Prostate gland (tissue), 2 donors: ENCODE results near the gene MYO1B. TPM values are rescaled to one million over a fixed set of nuclear protein-coding genes. Genes with fewer than 3 reads are reported as not detected.

Experiments used
- DNase-seq: peaks from one replicate; pipeline ENCODE4 v3.0.0-alpha.2; 2019; ENCODE audit warnings: low spot score
- H3K27ac ChIP-seq, 2 donors: fragments of 200-600 bp; sonication (generic); 2 replicates each; pipeline ENCODE4 v1.5.1; 2017 to 2019
- H3K27me3 ChIP-seq: fragments of 200-600 bp; sonication (generic); replicated peaks from 2 replicates; pipeline ENCODE4 v1.5.1; 2019; ENCODE audit not compliant: insufficient read depth
- H3K36me3 ChIP-seq, 2 donors: fragments of 200-600 bp; sonication (generic); 1 replicate in 1 of 2; 2 replicates in 1 of 2; pipeline versions ENCODE4 v1.5.1 to v1.8.1; 2017 to 2019
- H3K4me1 ChIP-seq: fragments of 200-600 bp; sonication (generic); replicated peaks from 2 replicates; pipeline ENCODE4 v1.5.1; 2019
- H3K4me3 ChIP-seq, 2 donors: fragments of 200-600 bp; sonication (generic); 2 replicates each; pipeline ENCODE4 v1.5.1; 2017 to 2019
- H3K9me3 ChIP-seq: fragments of 200-600 bp; sonication (generic); 2 replicates; pipeline ENCODE4 v1.5.1; 2017
- POLR2A ChIP-seq: fragments of 450-650 bp; IDR thresholded peaks from one replicate; pipeline ENCODE4 v1.6.1; 2016; ENCODE audit warnings: antibody characterized with exemption, mild to moderate bottlenecking
- POLR2AphosphoS5 ChIP-seq: sonication (generic); formaldehyde crosslinking; IDR thresholded peaks from one replicate; pipeline ENCODE4 v1.6.1; 2017; ENCODE audit warnings: antibody characterized with exemption
- WGBS: methylation state at CpG from one replicate; pipeline ENCODE4 v1.1.5; 2018; 5-methylcytosine and 5-hydroxymethylcytosine counted together
- intact Hi-C: fragments of 100-400 bp; cut with DNase I; formaldehyde crosslinking; loops from one replicate; pipeline ENCODE4 v1.14.2; 2022
- total RNA-seq, 2 donors: library from RNA; depleted of rRNA; stranded (reverse); fragments of >200 nt; gene quantifications; one replicate each; pipeline ENCODE4 v1.1.0, GENCODE V29; 2016
- TF ChIP-seq, protein P1 (sequence below), 4 experiments: fragments of 200-600 bp in 2 of 4; fragments of 450-650 bp in 2 of 4; sonication (generic) in 2 of 4; IDR thresholded peaks; 1 replicate in 3 of 4; 2 replicates in 1 of 4; pipeline ENCODE4 v1.5.1; 2016 to 2019; ENCODE audit warnings: antibody characterized with exemption in 4 of 4, mild to moderate bottlenecking in 2 of 4, moderate library complexity in 2 of 4

MYO1B gene
- total RNA-seq, 2 donors from 2014 or later: 22.4 to 38.3 TPM

DNA sequence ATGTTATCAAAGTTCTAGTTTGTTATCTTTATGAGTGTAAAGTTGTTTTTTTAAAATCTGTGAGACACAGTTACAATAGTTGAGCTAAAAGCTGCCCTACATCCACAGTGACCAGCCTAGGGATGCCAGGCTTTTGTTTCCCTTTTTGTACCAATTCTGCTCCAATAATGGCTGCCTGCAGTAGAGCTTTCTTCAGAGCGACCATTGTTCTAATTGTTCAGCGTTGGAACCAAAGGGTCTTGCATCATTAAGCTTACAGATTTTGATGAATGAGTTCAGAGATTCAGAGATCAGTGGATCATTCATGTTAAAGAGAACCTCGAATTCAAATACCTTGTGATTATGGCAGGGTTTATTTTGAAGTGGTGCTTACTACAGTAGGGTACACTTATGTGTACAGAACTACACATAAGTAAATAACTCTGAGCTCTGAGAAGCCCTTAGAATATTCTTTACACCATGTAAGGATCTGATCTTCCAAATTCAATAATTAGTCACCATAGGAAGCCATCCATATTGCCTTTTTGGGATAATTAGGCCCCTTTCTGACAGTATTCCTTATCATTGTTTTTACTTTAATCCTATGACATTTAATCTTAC is 157.9 kb downstream of the MYO1B start:
- 82% methylated on average over 3 of the region's 3 CpGs for WGBS

DNA sequence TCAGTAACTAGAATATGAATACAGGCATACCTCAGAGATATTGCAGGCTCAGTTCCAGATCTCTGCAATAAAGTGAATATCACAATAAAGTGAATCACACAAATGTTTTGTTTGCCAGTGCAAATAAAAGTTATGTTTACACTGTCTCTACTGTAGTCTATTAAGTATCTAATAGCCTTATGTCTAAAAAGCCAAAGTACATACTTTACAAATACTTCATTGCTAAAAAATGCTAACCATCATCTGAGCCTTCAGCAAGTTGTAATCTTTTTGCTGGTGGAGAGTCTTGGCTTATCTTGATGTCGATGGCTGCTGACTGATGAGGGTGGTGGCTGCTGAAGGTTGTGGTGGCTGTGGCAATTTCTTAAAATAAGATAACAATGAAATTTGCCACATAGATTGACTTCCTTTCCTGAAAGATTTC is 159.4 kb downstream of the MYO1B start:
- intact Hi-C loops: no loop called here
- Histone ChIP-seq H3K27me3 (no peaks in the 10 kb centered on the region), H3K4me1 (no peaks in the 10 kb centered on the region), H3K9me3 (no peaks in the 10 kb centered on the region), H3K27ac (no peak overlapping the region), H3K4me3 (no peak overlapping the region), H3K36me3 (no peaks in the 10 kb centered on the region)
- 5% methylated on average over 1 of the region's 1 CpG for WGBS
- no peak for DNase-seq
- peak; percentile 20 for TF ChIP-seq POLR2AphosphoS5
- TF ChIP-seq, protein P1, sequence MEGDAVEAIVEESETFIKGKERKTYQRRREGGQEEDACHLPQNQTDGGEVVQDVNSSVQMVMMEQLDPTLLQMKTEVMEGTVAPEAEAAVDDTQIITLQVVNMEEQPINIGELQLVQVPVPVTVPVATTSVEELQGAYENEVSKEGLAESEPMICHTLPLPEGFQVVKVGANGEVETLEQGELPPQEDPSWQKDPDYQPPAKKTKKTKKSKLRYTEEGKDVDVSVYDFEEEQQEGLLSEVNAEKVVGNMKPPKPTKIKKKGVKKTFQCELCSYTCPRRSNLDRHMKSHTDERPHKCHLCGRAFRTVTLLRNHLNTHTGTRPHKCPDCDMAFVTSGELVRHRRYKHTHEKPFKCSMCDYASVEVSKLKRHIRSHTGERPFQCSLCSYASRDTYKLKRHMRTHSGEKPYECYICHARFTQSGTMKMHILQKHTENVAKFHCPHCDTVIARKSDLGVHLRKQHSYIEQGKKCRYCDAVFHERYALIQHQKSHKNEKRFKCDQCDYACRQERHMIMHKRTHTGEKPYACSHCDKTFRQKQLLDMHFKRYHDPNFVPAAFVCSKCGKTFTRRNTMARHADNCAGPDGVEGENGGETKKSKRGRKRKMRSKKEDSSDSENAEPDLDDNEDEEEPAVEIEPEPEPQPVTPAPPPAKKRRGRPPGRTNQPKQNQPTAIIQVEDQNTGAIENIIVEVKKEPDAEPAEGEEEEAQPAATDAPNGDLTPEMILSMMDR (IDR thresholded peaks at IDR 0.05): no peak

More for the DNA sequence above, 157.9 kb downstream of the MYO1B start:
- no peak overlapping the region for H3K4me3 ChIP-seq
- intact Hi-C loops: no loop called here
- H3K27ac ChIP-seq: no peak overlapping the region
- H3K27me3 ChIP-seq: no peaks in the 10 kb centered on the region
- no peaks in the 10 kb centered on the region for H3K36me3 ChIP-seq
- no peak for TF ChIP-seq POLR2A
- no peak for TF ChIP-seq POLR2AphosphoS5
- TF ChIP-seq, protein P1 (IDR thresholded peaks at IDR 0.05): no peak
- no peaks in the 10 kb centered on the region for H3K9me3 ChIP-seq
- no peak for DNase-seq
- H3K4me1 ChIP-seq: no peaks in the 10 kb centered on the region

DNA sequence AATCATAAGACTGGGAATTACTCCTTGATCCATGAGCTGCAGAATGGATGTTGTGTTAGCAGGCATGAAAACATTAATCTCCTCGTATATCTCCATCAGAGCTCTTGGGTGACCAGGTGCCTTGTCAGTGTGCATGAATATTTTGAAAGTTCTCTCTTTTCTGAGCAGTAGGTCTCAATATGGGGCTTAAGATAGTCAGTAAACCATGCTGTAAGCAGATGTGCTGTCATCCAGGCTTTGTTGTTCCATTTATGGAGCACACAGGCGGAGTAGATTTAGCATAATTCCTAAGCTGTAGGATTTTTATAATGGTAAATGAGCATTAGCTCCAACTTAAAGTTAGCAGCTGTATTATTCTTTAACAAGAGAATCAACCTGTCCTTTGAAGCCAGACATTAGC is 160.3 kb downstream of the MYO1B start:
- Histone ChIP-seq H3K9me3 (no peaks in the 10 kb centered on the region), H3K36me3 (no peaks in the 10 kb centered on the region), H3K4me3 (no peak overlapping the region), H3K4me1 (no peaks in the 10 kb centered on the region), H3K27me3 (no peaks in the 10 kb centered on the region), H3K27ac (no peak overlapping the region)
- intact Hi-C loops: no loop called here
- TF ChIP-seq POLR2AphosphoS5 (no peak), POLR2A (no peak)
- TF ChIP-seq, protein P1 (IDR thresholded peaks at IDR 0.05): no peak
- DNase-seq: no peak
- 96% methylated on average over 2 of the region's 2 CpGs for WGBS

DNA sequence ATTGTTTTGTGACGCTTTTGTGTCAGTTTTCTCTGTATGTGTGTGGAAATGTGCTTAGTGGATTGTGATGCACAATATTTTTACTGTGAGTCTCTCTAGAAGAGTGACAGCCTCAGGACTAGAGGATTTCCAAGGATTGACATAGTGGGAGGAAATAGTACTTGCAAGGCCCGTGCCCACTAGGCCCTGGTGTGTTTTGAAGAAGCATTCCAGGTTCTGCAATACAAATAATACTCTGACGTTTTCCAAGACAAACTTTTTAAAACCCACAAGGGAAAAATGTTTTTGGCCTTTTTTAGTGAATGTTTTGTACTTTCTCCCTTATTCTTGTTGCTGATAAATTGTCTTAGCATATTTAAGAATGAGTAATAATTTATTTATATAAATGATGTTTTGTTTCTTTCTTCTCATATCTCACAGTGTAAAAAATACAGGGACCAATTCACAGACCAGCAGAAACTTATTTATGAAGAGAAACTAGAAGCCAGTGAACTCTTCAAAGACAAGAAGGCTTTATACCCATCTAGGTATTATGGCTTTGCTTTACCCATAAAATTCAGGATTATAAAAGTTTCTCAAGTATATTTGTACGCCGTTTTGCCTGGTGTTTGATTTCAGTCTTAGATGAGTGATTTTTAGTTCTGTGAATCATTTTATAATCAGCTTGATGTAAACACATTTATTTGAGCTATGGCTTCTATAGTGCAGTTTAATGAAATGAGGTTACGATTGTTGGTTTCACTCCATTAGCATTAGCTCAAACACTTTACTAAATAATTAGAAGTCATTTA is 165.6 kb downstream of the MYO1B start:
- TF ChIP-seq, protein P1 (IDR thresholded peaks at IDR 0.05): no peak
- no peak for TF ChIP-seq POLR2A
- TF ChIP-seq POLR2AphosphoS5: no peak
- H3K4me3 ChIP-seq: no peak overlapping the region
- WGBS: 45% methylated on average over 6 of the region's 6 CpGs
- H3K4me1 ChIP-seq: no peaks in the 10 kb centered on the region
- no peak for DNase-seq
- no peaks in the 10 kb centered on the region for H3K27me3 ChIP-seq
- H3K9me3 ChIP-seq: no peaks in the 10 kb centered on the region
- H3K36me3 ChIP-seq: no peaks in the 10 kb centered on the region
- intact Hi-C loops: no loop called here
- no peak overlapping the region for H3K27ac ChIP-seq

DNA sequence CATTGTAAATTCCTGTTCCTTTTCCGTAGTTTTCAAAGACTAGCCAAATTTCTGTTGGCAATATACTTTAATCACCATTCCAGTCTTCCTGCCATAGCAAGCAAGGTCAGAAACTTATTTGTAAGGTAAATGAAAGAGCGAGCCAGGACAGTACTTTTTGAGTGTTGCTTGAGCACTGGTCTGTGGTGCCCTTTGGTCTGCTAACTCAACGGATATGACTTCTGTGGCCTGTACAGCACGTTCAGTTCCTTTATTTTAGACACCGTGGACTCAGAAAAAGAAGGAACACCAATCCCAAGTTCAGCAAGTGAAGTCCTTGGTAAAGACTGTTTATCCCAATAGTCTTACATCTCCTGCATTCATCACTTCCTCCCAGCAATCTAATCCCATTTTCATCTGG is 166.3 kb downstream of the MYO1B start:
- intact Hi-C loops: no loop called here
- Histone ChIP-seq H3K4me1 (peaks cover 3% of the 10 kb centered on the region), H3K36me3 (no peaks in the 10 kb centered on the region), H3K9me3 (no peaks in the 10 kb centered on the region), H3K4me3 (no peak overlapping the region), H3K27me3 (no peaks in the 10 kb centered on the region), H3K27ac (no peak overlapping the region)
- no peak for DNase-seq
- TF ChIP-seq POLR2AphosphoS5: no peak
- TF ChIP-seq, protein P1 (IDR thresholded peaks at IDR 0.05): no peak
- no peak for TF ChIP-seq POLR2A
- WGBS: 23% methylated on average over 5 of the region's 5 CpGs
